RKO (cell line): ENCODE data around the gene EML3.
"Not testable (repeated sequence)": the region's sequence is repeated elsewhere in the genome, so short reads cannot be mapped to it uniquely, and the experiment has no call there.

Experiments
- DNase-seq: peaks from one replicate; pipeline ENCODE4 v3.0.0-alpha.2; 2016; ENCODE audit warnings: low spot score

EML3 gene

GRCh38 chr11:62570903-62571302 is 41.7 kb downstream of the EML3 start:
- not testable (repeated sequence) for DNase-seq

GRCh38 chr11:62569611-62570010 is 43.0 kb downstream of the EML3 start:
- DNase-seq = no peak

GRCh38 chr11:62567018-62567633 is 45.4 kb downstream of the EML3 start:
- no peak for DNase-seq

- no peak for DNase-seq
Measured at GRCh38 chr11:62566247-62566646, 46.3 kb downstream of the EML3 start.

GRCh38 chr11:62565100-62565802 is 47.3 kb downstream of the EML3 start:
- no peak for DNase-seq

- DNase-seq = not testable (repeated sequence)
Measured at GRCh38 chr11:62561677-62562230, 50.8 kb downstream of the EML3 start.

- DNase-seq = peak; percentile 93
Measured at GRCh38 chr11:62560566-62561103, 51.9 kb downstream of the EML3 start.

- DNase-seq = not testable (repeated sequence)
Measured at GRCh38 chr11:62559626-62560025, 52.9 kb downstream of the EML3 start.

GRCh38 chr11:62559204-62559603 is 53.4 kb downstream of the EML3 start:
- DNase-seq = no peak

GRCh38 chr11:62558669-62559068 is 53.9 kb downstream of the EML3 start:
- no peak for DNase-seq

- DNase-seq = no peak
Measured at GRCh38 chr11:62556875-62557631, 55.5 kb downstream of the EML3 start.

GRCh38 chr11:62556108-62556874 is 56.3 kb downstream of the EML3 start:
- peak; percentile 91 for DNase-seq

GRCh38 chr11:62555464-62556107 is 57.0 kb downstream of the EML3 start:
- no peak for DNase-seq

- no peak for DNase-seq
Measured at GRCh38 chr11:62554387-62555167, 58.0 kb downstream of the EML3 start.

GRCh38 chr11:62553839-62554361 is 58.7 kb downstream of the EML3 start:
- peak; percentile 96 for DNase-seq

GRCh38 chr11:62553080-62553838 is 59.3 kb downstream of the EML3 start:
- peak; percentile 99 for DNase-seq

- peak; percentile 65 for DNase-seq
Measured at GRCh38 chr11:62552485-62553079, 60.0 kb downstream of the EML3 start.
